IPS-NIHi11 (cell line): ENCODE results near the gene CUX1.
A peak's percentile ranks its signal among the peaks of the same experiment; 100 is the strongest.
"Not testable (repeated sequence)": the region's sequence is repeated elsewhere in the genome, so short reads cannot be mapped to it uniquely, and the experiment has no call there.

Experiments used
- DNase-seq: peaks from one replicate; pipeline ENCODE4 v3.0.0; 2012; ENCODE audit warnings: mixed read lengths, low spot score

CUX1 gene

DNA sequence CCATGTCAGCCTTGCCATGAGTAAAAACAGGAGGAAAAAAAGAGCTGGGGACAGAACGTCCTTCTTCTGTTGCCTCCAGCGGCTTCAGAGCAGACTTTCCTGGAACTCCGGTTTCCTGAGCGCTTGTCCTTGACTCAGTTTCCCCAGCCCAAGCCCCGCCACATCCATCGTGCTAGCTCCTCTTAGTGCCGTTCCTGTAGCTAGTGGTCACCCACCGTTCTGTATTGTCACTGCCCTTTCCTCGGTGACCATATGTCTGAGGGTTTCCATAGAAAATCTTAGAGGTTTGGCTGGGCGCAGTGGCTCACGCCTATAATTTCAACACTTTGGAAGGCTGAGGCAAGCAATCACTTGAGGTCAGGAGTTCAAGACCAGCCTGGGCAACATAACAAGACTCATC is 100.1 kb downstream of the CUX1 start:
- DNase-seq, result no peak

DNA sequence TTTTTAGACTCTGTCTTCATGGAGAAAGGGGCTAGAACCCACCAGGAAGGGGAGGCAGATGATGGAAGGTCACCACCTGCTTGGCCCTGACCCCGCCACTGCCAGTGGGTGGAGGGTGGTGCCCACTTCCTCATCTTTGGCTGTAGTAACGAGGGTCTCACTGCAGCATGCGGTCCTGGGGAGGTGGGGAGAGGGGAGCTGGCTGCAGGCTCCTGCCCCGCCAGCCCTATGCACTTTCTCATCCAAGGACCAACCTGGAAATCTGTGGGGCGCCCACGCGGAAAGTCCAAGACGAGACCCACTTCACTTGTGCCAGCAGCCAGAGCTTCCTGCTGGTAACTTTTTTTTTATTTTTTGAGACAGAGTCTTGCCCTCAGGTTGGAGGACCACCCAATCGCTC is 101.0 kb downstream of the CUX1 start:
- no peak for DNase-seq

DNA sequence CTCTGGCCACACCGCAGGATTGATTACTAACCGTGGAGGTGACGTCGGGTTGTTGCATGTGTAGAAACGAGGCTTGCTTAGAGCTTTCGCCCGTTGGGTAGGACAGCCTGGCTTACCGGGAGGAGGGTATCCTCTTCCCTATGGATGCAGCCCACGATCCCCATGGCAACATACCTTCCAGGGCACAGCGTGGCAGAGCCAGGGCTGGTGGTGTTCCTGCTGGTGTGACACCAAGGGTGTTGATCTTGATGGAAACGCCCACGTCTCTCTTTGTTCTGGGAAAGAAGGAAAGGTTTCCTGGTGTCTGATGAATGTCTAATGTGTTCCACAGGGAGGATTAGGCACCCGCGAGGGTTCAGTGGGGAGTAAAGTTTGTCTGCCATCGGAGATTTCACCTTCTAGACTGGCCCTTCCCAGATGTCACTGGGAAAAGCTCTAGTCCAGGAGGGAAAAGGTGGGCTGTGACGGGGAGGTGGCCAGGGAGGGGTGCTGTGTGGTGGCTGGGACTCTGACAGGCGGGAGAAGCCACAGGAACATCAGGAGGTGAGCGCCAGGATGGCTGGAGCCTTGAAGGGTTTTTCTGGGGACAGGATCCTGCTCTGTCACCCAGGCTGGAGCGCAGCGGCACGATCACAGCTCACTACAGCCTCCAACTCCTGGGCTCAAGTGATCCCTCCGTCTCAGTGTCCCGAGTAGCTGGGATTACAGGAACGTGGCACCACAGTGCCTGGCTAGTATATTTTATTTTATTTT is 102.1 kb downstream of the CUX1 start:
- no peak for DNase-seq

DNA sequence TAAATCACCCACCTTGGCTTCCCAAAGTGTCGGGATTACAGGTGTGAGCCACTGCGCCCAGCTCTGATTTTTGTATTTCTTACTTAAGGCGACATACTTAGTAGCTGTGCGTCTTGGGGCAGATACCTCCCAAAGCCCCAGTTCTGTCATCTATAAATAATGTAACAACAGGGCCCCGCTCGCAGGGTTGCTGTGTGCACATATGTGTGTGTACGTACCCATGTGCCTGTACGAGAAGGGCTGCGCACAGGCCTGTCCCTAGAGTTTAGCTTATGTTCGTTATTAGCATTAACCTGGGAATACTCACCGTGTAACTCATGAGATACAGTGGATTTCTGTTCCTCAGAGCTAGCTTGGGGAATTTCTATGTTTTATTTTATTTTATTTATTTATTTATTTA is 103.6 kb downstream of the CUX1 start:
- no peak for DNase-seq

DNA sequence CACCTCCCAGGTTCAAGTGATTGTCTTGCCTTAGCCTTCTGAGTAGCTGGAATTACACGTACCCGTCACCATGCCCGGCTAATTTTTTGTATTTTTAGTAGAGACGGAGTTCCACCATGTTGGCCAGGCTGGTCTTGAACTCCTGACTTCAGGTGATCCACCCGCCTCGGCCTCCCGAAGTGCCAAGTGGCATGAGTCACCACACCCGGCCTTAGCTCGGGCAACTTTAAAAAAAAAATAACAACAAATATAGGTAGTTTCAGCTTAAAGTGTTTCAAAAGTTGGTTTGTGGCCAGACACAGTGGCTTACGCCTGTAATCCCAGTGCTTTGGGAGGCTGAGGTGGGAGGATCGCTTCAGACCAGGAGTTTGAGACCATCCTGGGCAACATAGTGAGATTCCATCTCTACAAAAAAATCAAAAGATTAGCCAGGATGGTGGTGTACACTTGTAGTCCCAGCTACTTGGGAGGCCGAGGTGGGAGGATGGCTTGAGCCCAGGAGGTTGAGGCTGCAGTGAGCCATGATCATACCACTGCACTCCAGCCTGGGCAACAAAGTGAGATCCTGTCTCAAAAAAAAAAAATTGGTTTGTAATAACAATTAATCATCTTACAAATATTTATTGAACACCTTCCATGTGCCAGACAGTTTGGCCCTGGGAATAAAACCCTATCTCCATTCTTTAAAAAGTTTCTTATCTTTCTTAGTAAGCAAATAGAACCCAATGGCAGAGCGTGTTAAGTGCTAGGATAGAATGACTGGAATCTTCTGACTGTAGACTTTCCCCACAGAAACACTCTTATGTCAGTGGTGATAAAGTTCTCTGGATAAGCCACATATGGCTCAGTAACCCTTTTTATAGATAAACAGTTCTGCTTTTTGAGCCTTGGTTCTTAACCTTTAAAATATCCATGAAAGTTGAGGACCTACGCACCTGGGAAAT is 104.4 kb downstream of the CUX1 start:
- DNase-seq, result not testable (repeated sequence)

DNA sequence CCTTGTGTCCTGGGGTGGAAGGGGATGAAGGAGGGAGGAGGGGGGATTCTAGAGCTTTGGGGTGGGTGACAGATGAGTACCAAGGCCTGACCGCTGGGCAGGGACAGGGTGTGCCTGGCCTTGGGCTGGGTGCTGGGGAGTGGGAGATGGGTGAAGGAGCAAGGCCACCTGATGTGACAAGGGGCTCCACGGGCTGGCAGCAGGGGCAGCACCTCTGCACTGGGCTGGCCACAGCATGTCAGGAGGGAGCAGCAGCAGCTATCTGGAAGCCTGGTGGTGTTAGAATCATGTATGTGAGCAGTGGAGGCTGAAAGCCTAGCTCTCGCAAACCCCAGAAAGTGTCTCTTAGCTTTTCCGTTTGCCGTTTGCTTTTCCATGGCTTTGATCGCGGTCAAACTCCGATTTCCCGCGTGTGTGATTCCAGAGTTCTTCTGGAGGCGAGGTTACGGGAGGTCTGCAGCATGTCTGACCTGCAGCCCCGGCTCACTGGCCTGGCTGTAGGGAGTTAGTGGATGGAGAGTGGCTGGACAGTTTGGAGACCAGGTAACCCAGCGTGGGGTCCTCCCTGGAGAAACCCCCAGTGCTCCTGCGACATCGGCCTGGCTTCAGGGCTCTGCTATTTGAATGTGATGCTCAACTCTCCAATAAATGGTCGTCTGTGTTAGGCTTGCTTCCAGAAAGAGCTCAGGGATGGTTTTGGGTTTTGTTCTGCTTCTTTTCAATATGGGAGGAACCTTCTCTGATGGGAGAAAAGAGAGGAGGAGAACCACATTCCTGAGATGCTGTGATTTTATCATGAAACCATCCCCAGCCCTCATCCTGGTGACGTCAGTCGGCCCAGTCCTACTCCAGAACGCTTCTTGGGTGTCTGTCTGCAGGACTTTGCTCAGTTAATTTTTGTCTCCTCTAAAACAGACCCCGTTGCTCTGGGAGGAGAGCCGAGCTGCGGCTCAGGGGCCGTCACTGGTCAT is 105.5 kb downstream of the CUX1 start:
- no peak for DNase-seq

DNA sequence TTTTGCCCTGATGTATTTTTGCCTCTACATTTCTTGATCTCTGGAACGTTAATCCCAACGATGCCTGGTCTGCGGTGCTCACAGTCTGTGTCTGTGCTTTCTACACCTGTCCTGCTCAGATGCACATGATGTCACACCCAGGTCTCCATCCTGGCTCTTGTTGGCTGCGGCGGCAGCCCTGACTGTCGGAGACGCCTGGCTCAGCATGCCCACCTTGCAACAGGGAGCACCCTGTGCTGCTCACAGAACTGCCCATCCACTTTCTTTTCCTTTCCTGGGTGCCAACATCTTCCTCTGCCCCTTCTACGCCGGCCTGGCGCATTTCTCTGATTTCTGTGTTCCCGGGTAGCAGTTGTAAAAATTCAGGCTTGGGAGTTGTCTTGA is 106.2 kb downstream of the CUX1 start:
- no peak for DNase-seq

DNA sequence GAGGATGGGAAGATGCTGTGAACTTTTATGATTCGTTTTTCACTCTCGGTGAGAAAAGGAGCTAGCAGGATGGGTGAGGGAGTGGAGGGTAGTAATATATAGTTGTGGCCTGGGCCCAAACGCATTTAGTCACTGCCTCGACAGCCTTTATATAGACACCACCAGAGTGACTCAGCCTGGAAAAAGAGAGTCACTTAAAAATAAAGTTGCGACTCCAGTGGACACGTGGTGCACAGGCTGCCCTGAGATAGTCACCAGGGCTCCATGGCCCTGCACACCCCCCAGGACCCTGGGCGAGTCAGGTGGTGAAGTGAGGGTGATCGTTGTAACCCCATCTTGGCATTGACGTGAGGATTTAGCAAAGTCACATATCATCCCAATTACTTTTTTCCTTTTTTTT is 106.7 kb downstream of the CUX1 start:
- no peak for DNase-seq

DNA sequence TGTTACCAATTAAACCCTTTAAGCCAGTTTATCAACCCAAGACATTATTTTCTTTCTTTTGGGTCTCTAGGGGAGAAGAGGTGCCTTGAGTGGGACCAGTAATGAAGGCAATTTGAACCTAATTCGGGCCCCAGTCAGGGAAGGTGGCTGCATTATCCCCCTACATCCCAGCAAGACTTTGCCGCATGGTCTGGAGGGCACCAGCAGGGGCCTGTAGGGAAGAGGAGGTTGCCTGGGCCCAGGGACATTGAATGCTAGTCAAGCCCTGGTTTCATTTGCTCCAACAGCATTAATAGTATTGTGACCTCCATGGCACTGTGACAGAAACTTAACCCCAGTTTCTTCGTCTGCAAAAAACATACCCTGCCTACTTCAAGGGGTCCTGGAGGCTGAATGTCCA is 108.8 kb downstream of the CUX1 start:
- DNase-seq, result no peak

DNA sequence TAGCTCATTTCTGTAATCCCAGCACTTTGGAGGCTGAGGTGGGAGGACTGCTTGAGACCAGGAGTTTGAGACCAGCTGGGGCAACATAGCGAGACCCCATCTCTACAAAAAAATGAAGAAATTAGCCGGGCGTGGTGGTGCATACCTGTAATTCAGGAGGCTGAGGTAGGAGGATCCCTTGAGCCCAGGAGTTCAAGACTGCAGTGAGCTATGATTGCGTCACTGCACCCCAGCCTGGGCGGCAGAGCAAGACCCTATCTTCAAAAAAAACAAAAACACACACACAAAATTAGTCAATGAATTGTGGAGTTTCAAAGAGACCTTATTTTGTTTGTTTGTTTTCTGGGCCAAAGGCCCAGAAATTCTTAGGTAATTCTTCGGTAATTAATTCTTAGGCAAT is 110.0 kb downstream of the CUX1 start:
- DNase-seq, result no peak

DNA sequence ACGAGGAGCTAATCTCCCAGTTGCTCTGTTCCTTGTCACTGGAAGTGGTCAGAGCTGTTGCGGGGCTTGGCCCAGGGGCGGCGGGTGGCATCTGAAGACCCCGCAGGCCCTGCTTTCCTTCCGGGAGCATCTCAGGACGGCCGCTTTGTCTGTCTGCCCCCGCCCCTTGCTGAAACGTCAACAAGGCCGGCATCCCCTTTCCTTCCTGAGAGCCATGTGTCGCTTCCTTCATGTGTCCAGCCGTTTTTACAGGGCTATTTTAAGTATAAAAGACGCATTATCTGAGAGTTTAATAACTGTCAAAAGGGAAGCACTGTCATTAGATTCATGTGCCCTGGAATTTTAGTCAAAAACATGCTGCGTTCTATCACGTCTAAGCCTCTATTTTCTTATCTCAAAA is 110.4 kb downstream of the CUX1 start:
- DNase-seq, result no peak

DNA sequence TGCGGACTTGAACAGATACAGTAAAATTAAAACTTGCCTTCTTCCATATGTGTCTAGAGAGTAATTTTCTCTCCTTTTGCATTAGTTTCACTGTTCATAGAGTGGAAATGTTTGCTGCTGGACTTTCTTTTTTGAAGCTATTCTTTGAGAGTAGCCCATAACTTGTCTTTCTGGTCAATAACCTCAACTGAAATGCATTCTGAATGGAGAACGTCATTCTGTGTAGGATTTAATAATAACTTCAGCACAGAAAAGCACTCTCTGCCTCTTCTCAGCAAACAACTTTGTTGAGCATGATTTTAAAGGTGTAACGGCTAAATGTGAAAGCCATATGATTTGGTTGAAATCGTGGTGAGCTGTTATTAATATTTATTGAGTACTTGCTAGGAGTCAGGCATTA is 111.8 kb downstream of the CUX1 start:
- no peak for DNase-seq

DNA sequence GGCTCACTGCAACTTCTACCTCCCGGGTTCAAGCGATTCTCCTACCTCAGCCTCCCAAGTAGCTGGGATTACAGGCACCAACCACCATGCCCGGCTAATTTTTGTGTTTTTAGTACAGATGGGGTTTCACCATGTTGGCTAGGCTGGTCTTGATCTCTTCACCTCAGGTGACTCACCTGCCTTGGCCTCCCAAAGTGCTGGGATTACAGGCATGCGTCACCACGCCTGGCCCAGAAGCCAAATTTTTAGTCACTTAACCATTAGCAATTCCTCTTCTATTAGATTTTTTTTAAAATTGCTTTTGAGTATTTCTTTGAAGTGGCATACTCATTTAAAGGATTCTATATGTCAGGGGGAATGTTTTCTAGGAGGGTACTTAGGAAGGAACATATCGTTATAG is 112.5 kb downstream of the CUX1 start:
- not testable (repeated sequence) for DNase-seq

DNA sequence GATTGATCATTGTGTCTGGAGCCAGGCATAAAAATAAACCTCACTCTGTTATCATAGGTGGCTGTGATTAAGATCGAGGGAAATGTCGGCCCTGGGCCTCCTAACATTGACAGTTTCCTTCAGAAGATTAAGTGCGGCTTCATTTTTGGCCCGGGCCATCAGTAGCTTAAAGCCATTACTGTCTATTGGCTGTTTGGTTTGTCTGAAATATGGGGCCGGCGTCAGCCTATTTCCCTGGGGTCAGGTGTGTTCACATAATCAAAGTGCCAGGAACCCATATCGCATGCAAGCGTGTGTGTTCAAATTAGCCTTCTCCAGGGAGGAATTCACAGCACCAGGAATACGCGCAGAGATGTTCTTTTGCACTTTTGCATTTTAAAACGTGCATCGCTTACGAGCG is 114.7 kb downstream of the CUX1 start:
- DNase-seq, result no peak

DNA sequence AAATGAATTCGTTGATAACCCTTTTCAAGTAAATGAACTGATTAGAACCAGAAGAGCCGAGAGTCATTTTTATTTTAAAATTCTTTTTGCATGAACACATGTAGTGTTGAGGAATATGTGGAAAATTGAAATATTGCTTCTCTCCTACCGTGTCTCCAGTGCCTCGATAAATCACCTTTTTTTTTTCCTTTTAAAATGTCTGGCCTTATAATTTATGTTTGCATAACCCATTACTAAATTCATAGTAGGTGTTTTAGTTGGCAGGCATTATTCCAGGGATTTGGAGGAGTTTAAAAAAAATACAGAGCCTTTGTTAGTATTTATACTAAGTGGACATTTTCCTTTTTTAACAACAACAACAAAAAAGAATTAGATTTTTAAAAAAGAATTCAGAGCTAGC is 115.6 kb downstream of the CUX1 start:
- no peak for DNase-seq

DNA sequence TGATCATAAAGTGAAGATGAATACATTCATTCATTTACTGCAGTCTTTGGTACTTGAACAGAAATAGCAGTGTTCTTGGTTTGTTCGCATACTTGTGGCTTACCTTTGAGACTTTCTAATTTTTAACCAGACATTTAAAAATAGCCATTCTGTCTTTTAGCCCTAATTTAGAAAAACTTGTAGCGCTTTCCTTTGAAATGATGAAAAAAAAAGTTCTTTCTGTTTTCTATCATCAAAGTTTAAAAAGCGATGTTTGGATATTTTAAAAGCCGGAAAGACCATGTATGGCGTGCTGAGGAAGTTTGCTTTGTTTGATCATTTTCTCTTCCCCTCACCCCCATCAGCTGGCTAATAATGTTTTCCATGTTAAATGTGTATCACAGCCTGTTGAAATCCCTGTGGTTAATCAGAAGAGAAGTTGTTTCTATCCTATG is 116.3 kb downstream of the CUX1 start:
- DNase-seq, result no peak

DNA sequence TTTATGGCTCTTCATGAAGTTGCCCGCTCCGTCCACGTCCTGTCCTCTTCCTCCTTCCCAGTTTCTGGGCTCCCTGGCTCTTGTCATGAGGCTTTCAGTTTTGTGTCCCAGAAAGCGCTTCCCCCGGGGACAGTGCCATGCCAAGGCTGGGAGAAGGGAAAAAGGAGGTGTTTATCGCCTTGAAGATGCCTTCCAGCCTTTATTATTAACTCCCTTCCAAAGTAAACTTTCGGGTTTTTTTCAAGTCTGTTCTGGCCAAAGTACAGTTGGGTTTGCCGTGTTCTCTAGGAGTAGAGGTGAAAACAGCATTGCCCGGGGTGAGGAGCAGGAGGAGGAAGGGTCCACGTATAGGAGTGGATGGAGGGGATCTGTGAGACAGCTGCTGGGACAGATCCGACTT is 117.2 kb downstream of the CUX1 start:
- DNase-seq, result no peak

DNA sequence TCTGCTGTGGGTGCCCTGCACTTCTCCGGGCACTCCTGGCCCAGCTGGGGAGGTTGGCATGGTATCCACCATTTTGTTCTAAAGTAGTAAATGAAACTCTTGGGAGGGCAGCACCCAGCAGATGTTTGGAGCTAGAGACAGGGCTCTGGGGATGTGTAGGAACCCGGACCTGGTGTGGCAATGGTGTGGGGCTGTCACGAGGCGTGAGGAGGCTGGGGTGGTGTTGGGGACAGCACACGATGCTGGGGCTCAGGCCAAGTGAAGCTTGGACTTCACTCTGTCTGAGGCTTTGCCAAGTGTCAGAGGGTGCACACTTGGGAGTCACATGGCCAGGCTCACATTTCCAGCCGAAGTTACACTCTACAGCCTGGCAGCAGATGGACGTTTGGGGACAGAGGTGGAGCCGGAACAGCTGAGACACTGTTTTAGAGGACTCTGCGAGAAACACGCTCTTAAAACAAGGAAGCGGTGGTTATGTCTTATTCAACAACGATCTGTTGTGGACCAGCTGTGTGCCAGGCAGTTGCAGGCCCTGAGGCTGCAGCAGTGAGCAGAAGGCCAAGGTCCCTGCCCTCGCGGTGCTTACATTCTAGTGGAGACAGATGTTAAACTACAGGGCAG is 118.2 kb downstream of the CUX1 start:
- no peak for DNase-seq

DNA sequence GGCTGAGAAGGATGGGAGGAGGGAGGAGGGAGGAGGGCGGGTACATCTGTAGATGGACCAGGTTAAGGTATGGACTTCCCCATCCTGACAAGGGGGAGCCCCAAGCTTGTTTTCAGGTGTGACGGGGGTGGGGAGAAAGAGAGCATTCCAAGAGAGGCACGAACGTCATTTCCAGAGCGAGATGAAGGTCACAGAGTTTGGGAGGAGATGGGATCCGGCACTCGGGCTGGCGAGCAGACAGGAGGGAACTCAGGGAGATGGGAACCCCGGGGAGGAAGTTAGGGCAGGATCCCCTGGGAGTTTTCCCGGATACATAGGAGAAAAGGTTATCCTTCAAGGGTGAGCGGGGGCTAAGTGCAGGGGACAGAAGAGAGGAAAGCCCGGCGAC is 118.8 kb downstream of the CUX1 start:
- no peak for DNase-seq

DNA sequence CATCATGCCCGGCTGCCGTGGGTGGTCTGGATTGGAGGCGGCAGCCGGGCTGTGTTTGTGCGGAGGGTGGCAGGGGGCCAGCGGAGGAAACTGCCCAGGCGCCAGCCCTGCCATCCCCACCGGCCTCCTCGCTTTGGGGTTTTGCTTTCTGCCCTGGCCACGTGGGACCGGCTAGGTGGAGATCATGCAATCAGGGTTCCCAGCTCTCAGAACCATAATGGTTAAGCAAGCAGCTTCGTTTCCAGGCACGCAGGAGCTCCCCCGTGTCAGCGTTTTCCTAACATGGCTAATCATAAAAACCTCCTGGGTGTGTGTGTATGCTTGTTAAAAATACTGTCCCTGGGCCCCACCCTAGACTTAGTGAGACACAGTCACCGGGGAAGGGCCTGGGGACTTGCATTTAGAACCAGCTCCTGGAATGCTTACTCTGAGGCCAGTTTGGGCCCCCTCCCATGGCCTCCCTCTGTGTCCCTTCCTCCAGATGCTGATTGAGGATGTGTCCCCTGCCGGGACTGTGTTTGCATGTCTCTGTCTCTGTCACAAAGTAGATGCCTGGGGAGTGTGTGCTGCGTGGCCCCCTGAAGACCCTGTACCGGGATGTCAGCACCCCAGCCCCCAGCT is 119.3 kb downstream of the CUX1 start:
- DNase-seq, result peak; percentile 53
